22Rv1 (cell line): ENCODE data around the gene IGF1.

ENCODE experiments used
- CTCF ChIP-seq: fragments of 450-650 bp; IDR thresholded peaks from 2 replicates; pipeline ENCODE4 v1.5.1; 2017; ENCODE audit warnings: mild to moderate bottlenecking
- ZFX ChIP-seq: fragments of 450-650 bp; IDR thresholded peaks from 2 replicates; pipeline ENCODE4 v1.6.1; 2017; ENCODE audit warnings: antibody characterized with exemption, borderline replicate concordance

DNA sequence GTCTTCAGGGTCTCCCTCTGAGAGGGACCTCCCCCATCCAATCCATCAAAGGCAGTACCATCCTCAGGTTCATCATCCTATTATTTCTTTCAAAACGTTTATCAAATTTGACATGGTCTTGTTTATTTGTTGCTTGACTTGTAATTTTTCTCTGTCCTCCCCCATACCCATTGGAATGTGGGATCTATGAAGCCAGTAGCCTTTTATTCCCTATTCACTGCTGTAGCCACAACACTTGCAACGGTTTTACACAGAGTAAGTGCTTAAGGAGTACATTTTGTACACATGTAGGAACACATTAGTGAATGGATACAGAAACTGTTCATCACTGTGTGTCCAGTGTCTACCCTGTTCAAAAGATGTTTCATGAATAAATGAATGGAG, 41.5 kb downstream of the IGF1 start:
- TF ChIP-seq CTCF: no peak
- TF ChIP-seq ZFX: no peak
